Esophagus squamous epithelium (tissue), 4 donors: ENCODE measurements around the gene GLI2.

ENCODE experiments used
- CTCF ChIP-seq, 6 experiments: fragments of 450-650 bp in 4 of 6; fragments of 200-600 bp in 2 of 6; sonication (generic) in 2 of 6; IDR thresholded peaks; one replicate each; pipeline ENCODE4 v1.5.1; 2016 to 2019; ENCODE audit warnings: antibody characterized with exemption in 6 of 6, mild to moderate bottlenecking in 4 of 6, moderate library complexity in 4 of 6
- POLR2A ChIP-seq, 4 donors: fragments of 450-650 bp; IDR thresholded peaks; one replicate each; pipeline ENCODE4 v1.6.1; 2017; ENCODE audit warnings: antibody characterized with exemption in 4 of 4, mild to moderate bottlenecking in 4 of 4, moderate library complexity in 3 of 4

- TF ChIP-seq CTCF (IDR thresholded peaks at IDR 0.05): no peak
- TF ChIP-seq POLR2A (IDR thresholded peaks at IDR 0.05): no peak
These were observed 18.8 kb upstream of the GLI2 start for GRCh38 chr2:120716641-120717585.
